LNCAP (cell line): Measurements from ENCODE around the gene CLOCK.

Source experiments
- CTCF ChIP-seq: fragments of 450-650 bp; IDR thresholded peaks from 2 replicates; pipeline ENCODE4 v1.5.1; 2017; ENCODE audit warnings: mild to moderate bottlenecking

The CLOCK gene

GRCh38 chr4:55546756-55547465, at the start of gene CLOCK:
Gene CLOCK (minus strand): TSS chr4:55546909. CDS start chr4:55482785, 64,124 bp downstream.
- peak; percentile 49 for TF ChIP-seq CTCF

GRCh38 chr4:55592014-55592413, 45.3 kb upstream of the CLOCK start, which contains the start of gene PDCL2:
Gene PDCL2 (minus strand): TSS chr4:55592245. CDS start chr4:55592109, 136 bp downstream.
- TF ChIP-seq CTCF, result no peak

DNA sequence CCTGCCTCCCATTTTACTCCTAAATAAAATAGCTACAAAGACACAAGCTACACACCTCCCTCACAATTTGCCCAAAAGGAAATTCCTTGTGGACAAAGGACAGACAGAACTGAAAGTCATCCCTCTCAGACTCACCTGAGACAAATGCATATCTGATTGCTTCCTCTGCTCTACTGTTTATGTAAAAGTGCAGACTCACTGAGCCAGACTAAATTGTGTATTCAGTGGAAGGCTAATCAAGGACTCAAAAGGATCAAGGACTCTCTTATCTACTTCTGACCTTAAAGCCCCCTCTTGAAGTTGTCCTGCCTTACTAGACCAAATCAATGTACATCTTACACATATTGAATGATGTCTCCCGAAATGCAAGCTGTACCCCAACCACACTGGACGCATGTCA, 41.5 kb upstream of the CLOCK start:
- TF ChIP-seq CTCF, result no peak

GRCh38 chr4:55578341-55579010, 31.8 kb upstream of the CLOCK start:
- no peak for TF ChIP-seq CTCF

GRCh38 chr4:55575513-55575912, 28.8 kb upstream of the CLOCK start:
- TF ChIP-seq CTCF, result no peak

DNA sequence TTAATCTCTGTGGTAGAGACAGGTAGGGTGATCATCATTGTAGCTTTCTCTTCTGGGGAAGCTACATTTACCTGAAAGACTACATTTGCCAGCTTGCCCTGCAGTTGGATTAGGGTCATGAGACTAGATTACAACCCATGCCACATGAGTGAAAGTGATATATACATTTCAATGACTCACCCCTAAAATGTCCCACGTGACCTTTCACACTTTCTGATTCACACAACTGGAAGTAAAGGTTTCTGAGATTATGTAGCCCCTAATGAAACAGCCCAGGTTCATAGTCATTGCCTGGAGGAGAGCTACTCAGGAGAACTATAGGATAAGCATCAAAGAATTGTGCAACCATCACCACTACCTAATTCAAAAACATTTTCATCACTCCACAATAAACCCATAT, 27.5 kb upstream of the CLOCK start:
- no peak for TF ChIP-seq CTCF

GRCh38 chr4:55571806-55572205, 25.1 kb upstream of the CLOCK start:
- TF ChIP-seq CTCF, result no peak
